HG02642 (cell line): ENCODE data around the gene POU2AF3.

Experiments used
- ATAC-seq: cut with Tn5 transposase; IDR thresholded peaks from one replicate; pipeline ENCODE4 v1.9.1; 2021; ENCODE audit warnings: mild to moderate bottlenecking; ENCODE audit not compliant: unreplicated experiment, poor library complexity

POU2AF3 gene

GRCh38 chr11:111324277-111324720, 26.0 kb downstream of the POU2AF3 start:
- no peak for ATAC-seq

GRCh38 chr11:111325259-111325658, 26.9 kb downstream of the POU2AF3 start:
- ATAC-seq = no peak

- ATAC-seq = no peak
Measured at GRCh38 chr11:111326824-111327223, 28.5 kb downstream of the POU2AF3 start.

GRCh38 chr11:111327908-111328624, 29.7 kb downstream of the POU2AF3 start:
- no peak for ATAC-seq

- ATAC-seq = no peak
Measured at GRCh38 chr11:111329306-111330204, 31.2 kb downstream of the POU2AF3 start.

GRCh38 chr11:111330234-111330893, 32.0 kb downstream of the POU2AF3 start:
- no peak for ATAC-seq

- no peak for ATAC-seq
Measured at GRCh38 chr11:111331711-111332479, 33.5 kb downstream of the POU2AF3 start.

GRCh38 chr11:111334532-111335502, 36.5 kb downstream of the POU2AF3 start:
- no peak for ATAC-seq

GRCh38 chr11:111335549-111335948, 37.2 kb downstream of the POU2AF3 start:
- no peak for ATAC-seq

GRCh38 chr11:111336062-111336461, 37.7 kb downstream of the POU2AF3 start:
- no peak for ATAC-seq

GRCh38 chr11:111336582-111337256, 38.4 kb downstream of the POU2AF3 start:
- no peak for ATAC-seq

- no peak for ATAC-seq
Measured at GRCh38 chr11:111339758-111340388, 41.5 kb downstream of the POU2AF3 start.

- no peak for ATAC-seq
Measured at GRCh38 chr11:111342329-111342728, 44.0 kb downstream of the POU2AF3 start.

- ATAC-seq = no peak
Measured at GRCh38 chr11:111344032-111344431, 45.7 kb downstream of the POU2AF3 start.

GRCh38 chr11:111347002-111347722, 48.8 kb downstream of the POU2AF3 start:
- no peak for ATAC-seq

GRCh38 chr11:111347723-111348115, 49.4 kb downstream of the POU2AF3 start:
- no peak for ATAC-seq

GRCh38 chr11:111348147-111348546, 49.8 kb downstream of the POU2AF3 start:
- no peak for ATAC-seq
